ENCODE results near the gene BRME1.
A peak's percentile ranks its signal among the peaks of the same experiment; 100 is the strongest.

BRME1 gene

DNA sequence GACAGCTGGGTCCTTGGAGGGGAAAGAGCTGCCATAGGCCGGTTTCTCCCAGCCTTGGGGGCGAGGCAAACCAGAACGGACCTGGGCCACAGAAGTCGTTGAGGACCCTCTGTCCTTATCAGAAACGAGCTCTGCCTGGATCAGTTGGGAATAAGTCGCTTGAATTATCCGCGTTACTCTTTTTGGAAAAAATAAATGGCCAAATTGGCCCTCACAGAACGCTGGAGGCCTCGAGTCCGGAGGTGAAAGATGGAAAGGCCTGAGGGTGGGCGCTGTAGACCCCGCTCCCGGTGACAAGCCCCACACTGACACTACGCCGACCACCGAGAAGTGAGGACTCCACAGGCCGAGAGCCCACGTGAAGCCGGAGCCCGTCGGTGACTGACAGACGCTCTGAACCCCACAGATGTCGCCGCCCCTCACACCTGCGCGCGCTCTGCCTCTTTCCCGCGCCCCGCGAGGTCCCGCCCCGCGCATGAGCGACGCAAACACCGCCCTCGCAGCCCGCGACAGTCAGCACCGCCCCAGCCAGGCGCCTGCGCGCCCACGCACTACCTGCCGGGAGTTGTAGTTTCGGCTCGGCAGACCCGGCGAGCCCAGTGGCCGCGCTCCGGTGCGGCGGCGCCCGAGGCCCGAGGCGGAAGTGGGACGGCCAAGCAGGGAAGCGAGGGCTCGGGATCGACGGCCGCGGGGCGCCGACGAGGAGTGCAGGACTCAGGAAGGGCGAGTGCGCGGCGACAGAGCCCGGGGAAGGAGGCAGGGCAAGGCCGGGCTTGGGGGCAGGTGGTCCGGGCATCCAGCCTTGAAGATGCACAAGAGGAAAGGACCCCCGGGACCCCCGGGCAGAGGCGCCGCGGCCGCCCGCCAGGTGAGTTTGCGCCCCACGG, at the start of gene BRME1, which contains the start of gene CC2D1A:
Gene BRME1 (minus strand): TSS at position 484 of the 887 bp plus-strand sequence. CDS start 1,225 bp downstream, outside the sequence.
Gene CC2D1A (plus strand): TSS at position 568 of the 887 bp plus-strand sequence. CDS start 241 bp downstream, at position 809.
- DNase-seq = peak; percentile 90

DNA sequence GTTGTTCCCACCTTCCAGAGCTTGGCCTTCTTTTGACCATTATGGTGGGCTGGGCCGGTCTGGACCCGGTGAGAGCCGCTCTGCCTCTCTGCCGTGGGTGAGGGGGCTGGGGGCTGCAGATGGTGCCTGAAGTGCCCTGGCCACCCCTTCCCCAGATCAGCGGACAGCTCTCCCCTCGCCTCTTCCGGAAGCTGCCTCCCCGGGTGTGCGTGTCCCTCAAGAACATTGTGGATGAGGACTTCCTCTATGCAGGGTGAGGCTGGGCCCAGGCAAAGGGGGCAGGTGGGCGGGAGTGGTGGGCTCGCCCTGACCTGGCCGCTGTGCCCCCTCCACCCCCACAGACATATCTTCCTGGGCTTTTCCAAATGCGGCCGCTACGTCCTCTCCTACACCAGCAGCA, 48.3 kb upstream of the BRME1 start:
- no peak for DNase-seq

DNA sequence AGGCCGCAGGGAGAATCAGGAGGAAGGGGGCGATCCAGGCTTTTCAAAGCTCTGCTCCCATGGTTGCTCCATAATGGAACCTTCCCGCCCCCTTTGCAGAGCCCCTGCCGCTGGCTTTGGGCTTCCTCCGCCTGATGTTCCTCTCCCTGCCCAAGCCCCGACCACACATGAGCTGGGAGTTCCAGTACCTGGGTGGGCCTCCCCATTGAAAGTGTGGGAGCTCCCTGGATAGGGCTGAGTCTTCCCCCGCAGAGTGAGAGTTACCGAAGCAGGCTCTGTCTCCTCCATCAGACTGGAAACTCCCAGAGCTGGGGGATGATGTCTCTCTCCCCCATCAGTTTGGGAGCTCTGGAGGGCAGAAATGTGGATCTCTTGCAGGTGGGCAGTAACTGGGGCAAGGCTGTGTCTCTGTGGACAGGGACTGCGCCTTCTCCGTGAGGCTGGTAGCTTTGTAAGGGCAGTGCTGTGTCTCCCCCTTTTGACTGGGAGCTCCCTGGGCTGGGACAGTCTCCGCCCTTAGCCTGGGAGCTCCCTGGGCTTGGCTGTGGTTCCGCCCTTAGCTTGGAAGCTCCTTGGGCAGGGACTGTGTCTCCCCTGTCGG, 47.1 kb upstream of the BRME1 start:
- no peak for DNase-seq

DNA sequence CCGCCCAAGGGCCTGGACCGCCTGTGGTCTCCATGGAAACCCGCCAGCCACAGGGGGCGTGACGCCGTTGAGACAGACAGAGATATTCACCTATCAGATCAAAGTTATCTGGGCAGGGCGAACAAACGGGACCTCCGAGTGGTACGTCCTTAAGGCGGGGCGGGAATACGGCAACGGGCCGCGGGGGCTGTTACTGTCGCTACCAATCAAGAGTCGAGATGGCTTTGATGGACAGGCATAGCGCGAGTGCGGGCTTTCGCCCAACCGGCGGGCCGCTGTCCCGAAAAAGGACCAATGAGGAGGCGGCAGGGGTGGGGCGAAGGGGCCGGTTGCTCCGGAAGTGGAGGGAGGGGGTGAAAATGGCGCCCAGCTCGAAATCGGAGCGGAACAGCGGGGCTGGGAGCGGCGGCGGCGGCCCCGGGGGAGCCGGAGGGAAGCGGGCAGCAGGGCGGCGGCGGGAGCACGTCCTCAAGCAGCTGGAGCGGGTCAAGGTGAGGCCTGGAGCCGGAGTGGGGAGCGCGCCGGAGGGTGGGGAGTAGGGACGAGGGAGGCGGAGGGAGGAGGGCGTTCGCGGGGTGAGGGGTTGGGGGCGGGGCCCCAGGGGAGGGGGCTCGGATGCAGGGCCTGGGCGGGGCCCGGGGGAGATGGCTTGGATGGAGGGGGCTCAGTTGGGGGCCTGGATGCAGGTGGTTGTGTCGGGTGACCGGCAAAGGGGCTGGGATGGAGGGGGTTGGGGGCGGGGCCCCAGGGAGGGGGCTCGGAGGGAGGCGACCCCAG, 46.4 kb upstream of the BRME1 start, which contains the start of gene DCAF15:
Gene DCAF15 (plus strand): TSS at position 356 of the 777 bp plus-strand sequence. CDS start 4 bp downstream, at position 360.
- DNase-seq = peak; percentile 99

DNA sequence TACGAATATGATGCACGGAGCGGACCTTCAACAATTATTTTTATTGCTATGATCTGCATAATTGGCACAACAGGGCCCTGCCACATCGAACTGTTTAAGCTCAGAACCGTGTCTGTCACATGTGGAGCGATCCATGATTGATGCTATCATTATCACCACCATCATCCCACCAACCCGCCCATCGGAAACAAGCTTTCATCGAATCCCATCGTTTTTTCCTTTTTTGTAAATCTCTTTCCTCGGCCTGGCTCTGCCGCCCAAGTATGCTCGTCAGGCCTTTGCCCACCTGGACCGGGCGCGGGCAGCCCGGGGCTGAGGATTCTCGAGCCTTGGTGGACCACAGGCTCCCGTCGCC, 45.9 kb upstream of the BRME1 start:
- no peak for DNase-seq

DNA sequence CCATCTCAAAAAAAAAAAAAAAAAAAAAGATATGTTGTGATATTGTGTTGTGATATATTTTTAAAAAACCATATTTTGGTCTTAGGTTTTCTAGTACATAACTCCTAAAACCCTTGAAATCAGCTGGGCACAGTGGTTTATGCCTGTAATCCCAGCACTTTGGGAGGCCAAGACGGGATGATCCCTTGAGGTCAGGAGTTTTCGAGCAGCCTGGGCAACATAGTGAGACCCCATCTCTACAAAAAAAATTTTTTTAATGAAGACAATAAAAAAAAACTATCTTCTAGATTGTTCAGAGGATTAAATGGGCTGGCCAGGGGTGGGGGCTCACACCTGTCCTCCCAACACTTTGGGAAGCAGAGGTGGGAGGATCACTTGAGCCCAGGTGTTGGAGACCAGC, 45.1 kb upstream of the BRME1 start:
- no peak for DNase-seq

DNA sequence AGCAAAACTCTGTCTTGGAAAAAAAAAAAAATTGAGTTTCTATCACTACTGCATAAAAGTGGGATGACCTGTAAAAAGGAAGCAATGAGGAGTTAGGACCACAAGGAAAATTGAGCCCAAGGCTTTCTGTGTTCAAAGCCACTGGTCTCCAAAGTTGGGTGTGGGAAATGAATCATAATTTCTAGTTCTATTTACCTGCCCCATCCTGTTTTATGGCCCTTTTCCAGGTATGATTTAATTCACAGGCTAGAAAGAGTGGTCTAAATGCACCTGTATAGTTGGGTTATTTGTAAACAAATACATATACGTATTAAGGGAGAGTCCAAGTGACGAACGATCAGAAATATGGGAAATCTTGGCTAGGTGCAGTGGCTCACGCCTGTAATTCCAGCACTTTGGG, 40.5 kb upstream of the BRME1 start:
- DNase-seq = no peak

DNA sequence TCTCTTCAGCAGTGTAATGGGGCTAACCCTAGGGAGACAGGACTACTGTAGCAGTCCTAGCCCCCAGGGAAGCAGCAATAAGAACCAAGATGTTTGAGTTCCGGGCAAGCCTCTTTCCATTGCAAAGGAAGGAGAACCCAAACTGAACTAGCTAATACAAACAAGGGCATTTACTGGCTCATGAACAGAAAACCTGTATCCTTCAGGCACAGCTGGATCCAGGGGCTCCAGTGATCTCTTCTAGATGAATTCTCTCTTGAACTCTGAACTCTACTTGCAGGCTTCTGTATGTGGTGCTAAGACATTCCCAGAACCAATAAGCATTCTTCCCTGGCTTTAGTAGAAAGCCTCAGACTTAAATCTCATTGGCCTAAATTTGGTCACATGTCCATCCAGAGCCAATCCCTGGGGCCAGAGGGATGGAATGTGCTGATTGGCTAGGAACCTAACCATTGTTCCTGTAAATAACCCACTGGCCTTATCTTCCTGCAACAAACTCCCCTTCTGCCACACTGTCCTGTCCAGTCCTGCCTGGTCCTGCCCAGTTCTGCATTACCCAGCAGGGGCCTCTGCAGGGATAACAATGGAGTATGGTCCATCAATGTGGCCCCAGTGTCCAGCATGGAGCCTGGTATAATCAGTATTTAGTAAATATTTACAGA, 36.2 kb upstream of the BRME1 start:
- no peak for DNase-seq

DNA sequence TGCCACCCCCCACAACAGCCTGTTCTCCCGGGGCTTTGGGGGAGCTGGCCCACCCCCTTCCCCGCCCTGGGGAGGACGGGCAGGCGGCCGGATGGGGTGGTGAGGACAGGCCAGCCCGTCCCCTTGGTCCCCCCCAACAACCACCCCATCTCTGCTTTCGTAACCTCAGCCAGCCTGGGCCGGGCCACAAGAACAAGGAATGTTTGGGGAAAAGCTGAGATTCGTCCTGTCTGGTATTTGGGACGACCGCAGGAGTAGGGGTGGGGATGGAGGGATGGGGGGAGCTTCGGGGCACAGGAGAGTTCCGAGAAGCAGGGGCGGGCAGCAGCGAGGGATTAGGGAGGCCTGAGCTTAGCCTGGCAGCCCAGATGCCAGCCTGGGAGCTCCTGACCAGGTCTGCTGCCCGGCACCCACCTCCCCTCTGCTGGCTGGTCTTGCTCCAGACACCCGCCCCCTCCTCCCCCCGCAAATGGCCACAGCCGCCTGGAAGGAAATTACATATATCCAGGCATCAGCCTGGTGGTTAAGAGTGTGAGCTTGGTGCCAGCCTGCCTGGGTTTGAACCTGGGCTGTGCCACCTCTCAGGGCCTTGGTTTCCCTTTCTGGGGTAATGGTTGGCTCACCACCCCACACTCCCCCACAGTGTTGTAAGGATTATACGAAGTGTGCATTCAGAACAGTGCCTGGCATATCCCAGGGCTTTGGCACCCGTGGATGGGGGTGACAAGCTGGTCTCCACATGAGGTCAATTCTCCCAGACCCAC, 32.6 kb upstream of the BRME1 start, which contains the start of gene PODNL1:
Gene PODNL1 (minus strand): TSS at position 117 of the 764 bp plus-strand sequence. CDS start 236 bp downstream, outside the sequence.
- DNase-seq = no peak

DNA sequence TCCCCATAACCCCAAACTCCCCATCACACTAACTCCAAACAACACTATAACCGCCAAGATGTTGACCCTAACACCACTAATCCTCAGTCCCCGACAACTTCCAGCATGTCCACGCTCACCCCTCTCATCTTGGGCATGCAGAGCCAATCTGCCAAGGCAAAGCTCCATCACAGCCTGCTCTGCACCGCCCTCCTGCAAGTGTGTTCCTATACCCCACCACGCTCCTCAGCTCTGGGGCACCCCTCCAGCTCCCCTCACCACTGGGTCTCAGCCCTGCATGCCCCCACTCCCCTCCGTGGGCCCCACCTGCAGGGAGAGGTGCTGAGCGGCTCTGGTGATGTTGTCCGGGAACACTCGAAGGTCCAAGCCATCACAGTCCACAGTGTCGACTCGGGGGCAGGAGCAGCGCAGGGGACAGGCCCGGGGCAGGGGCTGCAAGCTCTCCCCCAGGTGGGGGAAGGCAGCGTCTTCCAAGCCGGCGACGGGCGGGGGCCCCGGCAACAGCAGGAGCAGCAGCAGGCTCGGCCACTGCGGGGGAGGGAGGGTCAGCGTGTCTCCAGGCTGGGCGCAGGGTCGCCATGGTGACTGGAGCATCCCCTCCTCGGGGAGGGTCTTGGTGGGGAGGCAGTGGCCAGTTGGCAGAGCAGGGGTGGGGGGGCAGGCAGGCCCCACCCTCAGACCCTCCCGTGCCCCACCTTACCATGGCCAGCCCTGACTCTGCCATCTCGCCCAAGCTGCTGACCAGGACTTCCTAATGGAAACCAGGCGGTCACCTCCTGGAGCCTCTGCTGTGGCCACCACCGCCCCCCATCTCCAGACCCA, 31.8 kb upstream of the BRME1 start:
- DNase-seq = no peak

DNA sequence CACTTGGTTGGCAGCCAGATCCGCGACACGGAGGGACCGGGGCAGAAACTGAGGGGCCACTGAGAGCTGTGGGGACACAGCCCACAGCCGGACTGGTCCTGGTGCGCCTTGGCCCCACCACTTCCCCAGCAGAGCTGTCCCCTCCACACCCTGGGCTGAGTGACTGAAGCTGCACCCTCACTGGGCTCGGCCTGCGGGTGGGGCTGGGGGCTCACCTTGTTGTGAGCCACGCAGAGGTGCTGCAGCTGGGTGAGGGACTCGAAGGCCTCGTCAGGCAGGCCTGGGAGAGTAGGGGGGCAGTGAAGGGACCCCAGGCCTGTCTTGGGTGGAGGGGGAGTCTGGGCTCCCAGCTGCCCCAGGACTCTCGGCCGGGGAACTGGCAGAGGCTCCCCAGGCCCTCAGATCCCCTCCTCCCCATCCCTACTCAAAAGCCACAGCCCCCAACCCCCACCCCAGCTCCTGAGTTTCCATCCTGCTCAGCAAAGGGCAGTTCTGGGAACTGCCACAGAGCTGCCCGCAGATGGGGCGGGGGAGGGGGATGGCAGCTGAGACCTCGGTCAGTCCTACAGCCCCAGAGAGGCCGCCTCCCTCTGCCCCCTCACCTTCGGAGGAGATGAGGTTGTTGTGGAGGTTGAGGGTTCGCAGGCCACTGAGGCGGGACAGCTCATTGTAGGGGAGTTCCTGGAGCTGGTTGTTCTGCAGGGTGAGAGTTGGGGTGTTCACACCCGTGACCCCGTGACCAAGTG, 30.0 kb upstream of the BRME1 start:
- DNase-seq = no peak

DNA sequence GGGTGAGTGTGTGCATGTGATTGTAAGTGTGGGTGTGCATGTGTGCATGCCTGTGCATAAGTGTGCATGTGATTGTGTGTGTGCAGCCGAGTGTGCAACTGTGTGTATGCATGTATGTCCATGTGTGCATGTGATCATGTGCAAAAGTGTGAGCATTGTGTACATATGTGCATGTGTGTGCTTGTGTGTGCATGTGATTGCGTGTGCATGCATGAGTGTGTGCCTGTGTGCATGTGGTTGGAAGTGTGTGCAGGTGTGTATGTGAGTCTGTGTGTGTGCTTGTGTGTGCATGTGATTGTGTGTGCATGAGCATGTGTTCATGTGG, 28.8 kb upstream of the BRME1 start:
- DNase-seq = no peak

DNA sequence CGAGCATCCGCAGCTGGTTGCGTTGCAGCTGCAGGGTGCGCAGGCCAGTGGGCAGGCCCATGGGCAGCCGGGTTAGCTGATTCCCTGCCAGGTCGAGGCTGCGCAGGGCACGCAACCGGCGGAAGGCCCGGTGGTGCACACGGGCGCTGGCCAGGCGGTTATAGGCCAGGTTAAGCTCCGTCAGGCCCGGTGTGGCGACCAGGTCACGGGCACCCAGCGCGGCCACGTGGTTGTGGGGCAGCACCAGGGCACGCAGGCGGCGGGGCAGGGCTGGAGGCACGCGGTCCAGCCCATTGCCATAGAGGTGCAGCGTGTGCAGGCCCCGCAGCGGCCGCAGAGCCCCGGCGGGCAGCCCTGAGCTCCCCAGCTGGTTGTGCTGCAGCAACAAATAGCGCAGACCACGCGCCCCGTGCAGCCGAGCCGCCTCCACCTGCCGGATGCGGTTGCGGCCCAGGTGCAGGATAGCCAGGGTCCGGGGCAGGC, 27.0 kb upstream of the BRME1 start:
- DNase-seq = no peak

DNA sequence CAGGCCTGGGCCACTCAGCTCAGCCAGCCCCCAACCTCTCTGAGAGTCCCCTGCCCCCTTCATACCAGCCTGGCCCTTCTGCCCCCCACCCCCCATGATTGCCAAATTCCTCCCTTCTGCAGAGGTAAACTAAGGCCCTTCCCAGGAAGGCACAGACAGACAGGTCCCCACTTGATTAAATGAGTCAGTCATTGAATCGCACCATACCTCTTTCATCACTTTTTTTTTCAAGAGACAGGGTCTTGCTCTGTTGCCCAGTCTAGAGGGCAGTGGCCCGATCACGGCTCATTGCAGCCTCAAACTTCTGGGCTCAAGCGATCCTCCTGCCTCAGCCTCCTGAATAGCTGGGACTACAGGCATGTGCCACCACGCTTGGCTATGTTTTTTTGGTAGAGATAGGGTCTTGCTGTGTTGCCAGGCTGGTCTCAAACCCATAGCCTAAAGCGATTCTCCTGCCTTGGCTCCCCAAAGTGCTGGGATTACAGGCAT, 26.3 kb upstream of the BRME1 start:
- DNase-seq = no peak

DNA sequence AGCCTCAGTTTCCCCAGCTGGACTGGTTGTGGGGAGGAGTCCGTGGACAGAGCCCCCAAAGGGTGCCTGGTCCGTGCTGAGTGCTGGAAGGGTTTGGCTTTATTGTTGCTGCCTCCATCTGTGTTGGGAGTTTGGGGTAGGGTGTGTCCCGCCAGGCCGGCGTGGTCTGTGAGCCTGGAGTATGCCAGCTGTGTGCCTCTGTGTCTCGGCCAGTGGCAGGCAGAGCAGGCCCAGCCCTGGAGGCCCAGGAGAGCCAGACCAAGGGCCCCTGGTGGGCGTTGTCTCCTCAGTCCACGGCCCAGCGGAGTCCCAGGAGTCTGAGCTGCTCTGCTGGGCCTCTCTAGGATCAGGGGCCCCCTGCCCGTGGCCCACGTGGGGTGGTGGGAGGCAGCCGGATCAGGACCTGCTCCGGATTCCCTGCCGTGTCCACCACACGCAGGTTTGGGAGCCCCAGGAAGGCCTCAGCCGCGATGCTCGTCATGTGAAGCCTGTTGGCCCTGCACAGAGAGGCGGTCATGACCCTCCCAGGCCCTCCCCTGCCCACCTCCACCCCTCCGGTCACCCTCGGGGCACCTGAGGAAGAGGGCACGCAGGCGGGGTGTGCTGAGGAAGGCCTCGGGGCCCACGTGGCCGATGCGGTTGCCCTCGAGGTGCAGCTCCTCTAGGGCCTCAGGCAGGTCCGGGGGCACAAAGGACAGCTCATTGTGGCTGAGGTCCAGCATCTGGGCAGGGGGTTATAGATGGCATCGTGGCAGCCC, 25.7 kb upstream of the BRME1 start:
- DNase-seq = no peak

DNA sequence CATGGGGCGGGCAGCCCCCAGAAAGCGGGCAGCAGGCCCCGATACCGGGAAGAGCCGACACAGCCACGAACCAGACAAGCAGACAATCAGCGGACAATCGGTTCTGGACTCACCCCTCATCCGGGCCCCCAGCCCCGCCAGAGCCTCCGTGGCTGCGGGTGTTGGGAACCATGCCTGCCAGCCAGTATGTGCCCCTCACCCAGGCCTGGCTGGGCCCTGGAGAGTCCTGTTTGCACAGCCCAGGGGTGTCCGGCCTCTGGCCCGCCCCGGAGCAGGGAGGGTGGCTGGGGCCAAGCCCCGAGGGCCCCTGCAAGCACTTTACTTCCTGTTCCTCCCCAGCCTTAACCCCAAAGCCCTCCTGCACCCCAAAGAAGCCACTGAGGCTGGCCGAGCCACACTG, 24.5 kb upstream of the BRME1 start:
- no peak for DNase-seq

DNA sequence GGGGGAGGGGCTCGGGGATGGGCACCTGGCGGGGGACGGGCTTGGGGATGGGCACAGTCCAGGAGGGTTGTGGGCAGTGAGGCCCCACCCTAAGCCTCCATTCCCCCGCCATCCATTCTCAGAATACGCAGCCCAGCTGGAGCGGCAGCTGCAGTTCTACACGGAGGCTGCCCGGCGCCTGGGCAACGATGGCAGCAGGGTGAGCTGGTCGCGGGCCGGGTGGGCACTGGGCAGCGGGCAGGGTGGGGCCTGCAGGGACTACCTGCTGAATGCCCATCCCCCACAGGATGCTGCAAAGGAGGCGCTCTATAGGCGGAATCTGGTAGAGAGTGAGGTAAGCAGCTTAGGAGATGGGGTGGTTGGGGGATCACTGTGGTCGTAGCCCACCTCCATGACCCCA, 24.0 kb upstream of the BRME1 start:
- DNase-seq = no peak

DNA sequence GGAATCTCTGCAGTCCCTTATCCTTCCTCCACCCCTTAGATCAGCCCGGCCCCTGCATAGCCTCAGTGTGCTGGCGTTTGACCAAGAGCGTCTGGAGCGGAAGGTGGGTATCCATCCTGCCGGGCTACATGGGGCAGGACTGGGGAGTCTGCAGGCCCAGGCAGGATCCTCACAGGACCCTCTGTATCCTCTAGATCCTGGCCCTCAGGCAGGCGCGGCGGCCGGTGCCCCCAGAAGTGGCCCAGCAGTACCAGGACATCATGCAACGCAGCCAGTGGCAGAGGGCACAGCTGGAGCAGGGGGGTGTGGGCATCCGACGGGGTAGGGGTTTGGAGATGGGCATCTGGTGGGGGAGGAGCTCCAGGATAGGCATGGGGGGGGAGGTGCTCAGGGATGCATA, 23.4 kb upstream of the BRME1 start:
- DNase-seq = no peak

DNA sequence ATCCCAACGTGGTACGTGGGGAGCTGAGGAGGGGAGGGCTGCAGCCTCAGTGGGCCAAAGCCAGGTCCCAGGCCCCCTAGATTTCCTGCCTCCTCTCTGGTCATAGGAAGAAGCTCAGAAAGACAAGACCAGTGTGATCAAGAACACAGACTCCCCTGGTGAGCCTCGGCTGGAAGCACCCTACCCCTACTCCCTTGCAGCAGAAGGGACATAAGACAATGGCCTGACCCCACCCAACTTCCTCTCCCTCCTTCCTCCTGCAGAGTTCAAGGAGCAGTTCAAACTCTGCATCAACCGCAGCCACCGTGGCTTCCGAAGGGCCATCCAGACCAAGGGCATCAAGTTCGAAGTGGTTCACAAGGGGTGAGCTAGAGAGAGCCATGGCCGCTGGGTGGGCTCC, 20.8 kb upstream of the BRME1 start:
- no peak for DNase-seq

Data from NCI-H345 (cell line).